GM20000 (cell line): ENCODE measurements around the gene RORC.
"Not testable (repeated sequence)": the region's sequence is repeated elsewhere in the genome, so short reads cannot be mapped to it uniquely, and the experiment has no call there.

Experiments used
- DNase-seq: peaks from one replicate; pipeline ENCODE4 v3.0.0; 2012; ENCODE audit warnings: low spot score
- TF ChIP-seq, protein P1 (sequence below): IDR thresholded peaks from 2 replicates; pipeline ENCODE4 v1.5.1; 2012; ENCODE audit warnings: mild to moderate bottlenecking, control low read depth; ENCODE audit errors: extremely low read depth, missing control alignments

RORC gene

GRCh38 chr1:151864411-151864810, 32.8 kb upstream of the RORC start:
- no peak for DNase-seq

DNA sequence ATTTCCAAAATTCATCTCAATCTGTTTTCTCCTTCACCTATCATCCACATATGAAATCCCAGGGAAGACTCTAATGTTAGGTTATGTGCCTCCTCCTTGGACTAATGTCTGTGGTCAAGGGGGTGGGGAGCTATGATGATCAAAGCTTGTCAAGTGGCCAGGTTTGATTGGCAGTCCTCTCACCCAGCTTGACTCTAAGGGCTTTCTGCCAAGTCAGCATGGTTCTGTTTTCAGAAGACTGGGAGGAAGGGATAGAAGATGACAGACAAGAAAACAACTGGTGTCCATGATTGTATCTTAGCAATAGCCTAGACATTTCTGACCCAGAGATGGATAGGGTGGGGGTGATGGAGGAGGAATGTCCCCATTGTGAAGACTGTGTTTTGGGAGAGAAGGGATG, 31.0 kb upstream of the RORC start:
- TF ChIP-seq, protein P1, sequence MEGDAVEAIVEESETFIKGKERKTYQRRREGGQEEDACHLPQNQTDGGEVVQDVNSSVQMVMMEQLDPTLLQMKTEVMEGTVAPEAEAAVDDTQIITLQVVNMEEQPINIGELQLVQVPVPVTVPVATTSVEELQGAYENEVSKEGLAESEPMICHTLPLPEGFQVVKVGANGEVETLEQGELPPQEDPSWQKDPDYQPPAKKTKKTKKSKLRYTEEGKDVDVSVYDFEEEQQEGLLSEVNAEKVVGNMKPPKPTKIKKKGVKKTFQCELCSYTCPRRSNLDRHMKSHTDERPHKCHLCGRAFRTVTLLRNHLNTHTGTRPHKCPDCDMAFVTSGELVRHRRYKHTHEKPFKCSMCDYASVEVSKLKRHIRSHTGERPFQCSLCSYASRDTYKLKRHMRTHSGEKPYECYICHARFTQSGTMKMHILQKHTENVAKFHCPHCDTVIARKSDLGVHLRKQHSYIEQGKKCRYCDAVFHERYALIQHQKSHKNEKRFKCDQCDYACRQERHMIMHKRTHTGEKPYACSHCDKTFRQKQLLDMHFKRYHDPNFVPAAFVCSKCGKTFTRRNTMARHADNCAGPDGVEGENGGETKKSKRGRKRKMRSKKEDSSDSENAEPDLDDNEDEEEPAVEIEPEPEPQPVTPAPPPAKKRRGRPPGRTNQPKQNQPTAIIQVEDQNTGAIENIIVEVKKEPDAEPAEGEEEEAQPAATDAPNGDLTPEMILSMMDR: no peak
- no peak for DNase-seq

More at GRCh38 chr1:151864411-151864810, 32.8 kb upstream of the RORC start:
- TF ChIP-seq, protein P1: no peak

- TF ChIP-seq, protein P1: no peak
- DNase-seq: no peak
Observed at GRCh38 chr1:151860504-151861187, 29.0 kb upstream of the RORC start.

GRCh38 chr1:151859891-151860293, 28.3 kb upstream of the RORC start:
- DNase-seq: no peak
- TF ChIP-seq, protein P1: no peak

- TF ChIP-seq, protein P1: no peak
- DNase-seq: no peak
Observed at GRCh38 chr1:151858886-151859665, 27.5 kb upstream of the RORC start.

DNA sequence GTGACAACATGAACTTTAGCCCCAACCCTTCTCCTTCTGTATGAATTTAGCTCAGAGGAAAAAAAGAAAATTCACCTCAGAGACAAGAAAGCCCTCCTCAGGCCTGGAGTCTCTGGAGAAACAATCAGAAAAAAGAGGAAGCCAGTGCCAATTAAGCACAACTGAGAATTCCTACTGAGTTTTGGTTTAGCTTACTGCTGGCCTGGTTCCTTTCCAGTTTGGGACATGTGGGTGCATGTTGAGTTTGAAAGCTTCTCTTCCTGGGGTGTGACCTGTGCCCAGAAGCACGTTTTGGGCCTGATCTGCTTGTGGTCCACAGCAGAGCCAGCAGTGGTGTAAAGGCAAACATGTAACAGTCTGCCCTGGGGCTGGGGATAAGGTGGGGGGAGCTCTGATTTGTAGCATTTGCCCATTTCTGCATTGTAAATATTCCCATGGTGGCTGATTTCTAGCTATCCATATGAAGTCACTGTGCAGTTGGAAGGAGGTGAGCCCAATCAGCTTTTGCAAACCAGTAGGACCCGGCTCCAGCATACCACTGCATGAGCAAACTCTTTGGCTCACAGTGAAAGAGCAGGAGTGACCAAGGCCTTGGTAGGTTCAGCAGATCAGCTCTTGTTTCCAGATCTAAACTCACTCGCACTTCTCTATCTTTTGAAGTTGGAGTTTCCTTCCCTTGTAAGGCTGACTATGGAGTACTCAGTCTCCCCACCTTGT, 26.6 kb upstream of the RORC start:
- TF ChIP-seq, protein P1: no peak
- no peak for DNase-seq

- TF ChIP-seq, protein P1: no peak
- no peak for DNase-seq
Observed at GRCh38 chr1:151855933-151856332, 24.3 kb upstream of the RORC start.

GRCh38 chr1:151855516-151855915, 23.9 kb upstream of the RORC start:
- DNase-seq: not testable (repeated sequence)
